Caco-2 (cell line): ENCODE data around the gene SARDH. TPM values are rescaled to one million over a fixed set of nuclear protein-coding genes. Genes with fewer than 3 reads are reported as not detected.

Experiments
- BruUV-seq: library from RNA; stranded (reverse); fragments of 400-500 nt; replicated peaks from 2 replicates; lab custom pipeline; 2021; lab: Mats Ljungman, UMichigan
- CTCF ChIA-PET: fragments of 300-600 bp; sonication (Branson Sonifier 250); formaldehyde crosslinking; loops from one replicate; lab custom pipeline; 2022; ENCODE audit warnings: antibody characterized with exemption; lab: Charles Lee
- POLR2A ChIA-PET: fragments of 300-600 bp; sonication (Branson Sonifier 250); formaldehyde crosslinking; loops from one replicate; lab custom pipeline; 2022; ENCODE audit warnings: antibody characterized with exemption; lab: Charles Lee
- DNase-seq, 2 experiments: peaks; one replicate each; pipeline versions ENCODE4 v3.0.0 to v3.0.0-alpha.2; 2020 to 2022
- H3K27me3 ChIP-seq: replicated peaks from 2 replicates; pipeline ENCODE4 v1.6.0; 2011; ENCODE audit warnings: low read length; ENCODE audit not compliant: control insufficient read depth, insufficient read depth
- H3K36me3 ChIP-seq: 2 replicates; pipeline ENCODE4 v1.5.1; 2011; ENCODE audit warnings: low read length; ENCODE audit not compliant: control insufficient read depth, insufficient read depth
- H3K4me1 ChIP-seq: fragments of 250-450 bp; sonication (Bioruptor Pico); 2 replicates; pipeline ENCODE4 v1.5.1; 2020; ENCODE audit warnings: mild to moderate bottlenecking
- H3K4me3 ChIP-seq: 2 replicates; pipeline ENCODE4 v1.5.1; 2011; ENCODE audit warnings: low read depth, mild to moderate bottlenecking, control low read depth, low read length
- H3K9me3 ChIP-seq: fragments of 250-450 bp; sonication (Bioruptor Pico); 2 replicates; pipeline ENCODE4 v1.5.1; 2020; ENCODE audit warnings: mild to moderate bottlenecking, moderate library complexity
- H3K27ac Mint-ChIP-seq: one replicate; pipeline ENCODE4 v1.8.0; 2022; ENCODE audit warnings: mixed read lengths; ENCODE audit not compliant: unreplicated experiment
- H3K27me3 Mint-ChIP-seq: one replicate; pipeline ENCODE4 v1.8.0; 2022; ENCODE audit warnings: mixed read lengths; ENCODE audit not compliant: insufficient read depth, unreplicated experiment
- H3K36me3 Mint-ChIP-seq: one replicate; pipeline ENCODE4 v1.8.0; 2022; ENCODE audit warnings: mild to moderate bottlenecking, mixed read lengths; ENCODE audit not compliant: insufficient read depth, unreplicated experiment
- H3K4me1 Mint-ChIP-seq: one replicate; pipeline ENCODE4 v1.8.0; 2022; ENCODE audit warnings: low read depth, mixed read lengths; ENCODE audit not compliant: unreplicated experiment
- H3K4me3 Mint-ChIP-seq: one replicate; pipeline ENCODE4 v1.8.0; 2022; ENCODE audit warnings: mild to moderate bottlenecking, moderate library complexity, mixed read lengths; ENCODE audit not compliant: unreplicated experiment
- H3K9me3 Mint-ChIP-seq: one replicate; pipeline ENCODE4 v1.8.0; 2022; ENCODE audit warnings: mixed read lengths; ENCODE audit not compliant: unreplicated experiment
- intact Hi-C: fragments of 100-400 bp; cut with micrococcal nuclease; formaldehyde crosslinking; loops from one replicate; pipeline ENCODE4 v1.10.0; 2022; ENCODE audit not compliant: unreplicated experiment
- total RNA-seq: library from RNA; stranded (reverse); gene quantifications from 2 replicates; pipeline ENCODE4 v1.2.3, GENCODE V29; 2022
- TF ChIP-seq, protein P1 (sequence below), 2 experiments: fragments of 200-600 bp in 1 of 2; IDR thresholded peaks; 1 replicate in 1 of 2; 2 replicates in 1 of 2; pipeline versions ENCODE4 v1.5.1 to v1.8.0; 2011 to 2022; ENCODE audit warnings: antibody characterized with exemption in 1 of 2, control low read depth in 1 of 2, inconsistent platforms in 1 of 2, low read depth in 1 of 2, low read length in 1 of 2, mild to moderate bottlenecking in 1 of 2, moderate library complexity in 1 of 2; ENCODE audit not compliant: insufficient read depth in 1 of 2, severe bottlenecking in 1 of 2, unreplicated experiment in 1 of 2

SARDH gene
- total RNA-seq, 1 experiment from 2014 or later, result 0.36 TPM

- H3K36me3 ChIP-seq, result peaks cover 11% of the 10 kb centered on the region
- no peak overlapping the region for H3K4me3 Mint-ChIP-seq
- no peaks in the 10 kb centered on the region for H3K9me3 ChIP-seq
- no peaks in the 10 kb centered on the region for H3K4me1 Mint-ChIP-seq
- peak; percentile 70 to 81 for DNase-seq
- TF ChIP-seq, protein P1, sequence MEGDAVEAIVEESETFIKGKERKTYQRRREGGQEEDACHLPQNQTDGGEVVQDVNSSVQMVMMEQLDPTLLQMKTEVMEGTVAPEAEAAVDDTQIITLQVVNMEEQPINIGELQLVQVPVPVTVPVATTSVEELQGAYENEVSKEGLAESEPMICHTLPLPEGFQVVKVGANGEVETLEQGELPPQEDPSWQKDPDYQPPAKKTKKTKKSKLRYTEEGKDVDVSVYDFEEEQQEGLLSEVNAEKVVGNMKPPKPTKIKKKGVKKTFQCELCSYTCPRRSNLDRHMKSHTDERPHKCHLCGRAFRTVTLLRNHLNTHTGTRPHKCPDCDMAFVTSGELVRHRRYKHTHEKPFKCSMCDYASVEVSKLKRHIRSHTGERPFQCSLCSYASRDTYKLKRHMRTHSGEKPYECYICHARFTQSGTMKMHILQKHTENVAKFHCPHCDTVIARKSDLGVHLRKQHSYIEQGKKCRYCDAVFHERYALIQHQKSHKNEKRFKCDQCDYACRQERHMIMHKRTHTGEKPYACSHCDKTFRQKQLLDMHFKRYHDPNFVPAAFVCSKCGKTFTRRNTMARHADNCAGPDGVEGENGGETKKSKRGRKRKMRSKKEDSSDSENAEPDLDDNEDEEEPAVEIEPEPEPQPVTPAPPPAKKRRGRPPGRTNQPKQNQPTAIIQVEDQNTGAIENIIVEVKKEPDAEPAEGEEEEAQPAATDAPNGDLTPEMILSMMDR (IDR thresholded peaks at IDR 0.05; ENCODE audit: insufficient read depth in 1 of 2, low read depth in 1 of 2, low read length in 1 of 2, severe bottlenecking in 1 of 2, unreplicated experiment in 1 of 2), result peak; percentile 83
- BruUV-seq, result no TSS peak
- H3K27ac Mint-ChIP-seq, result no peak overlapping the region
- ChIA-PET POLR2A (no interaction called here), CTCF (interaction anchor here (0.7 to 2.7 kb wide), 9 partner anchors 12 to 243 kb away, joined by 3 to 31 read pairs (median 4); partner anchors contain the start of gene BRD3OS)
- H3K4me3 ChIP-seq, result no peak overlapping the region
- no peaks in the 10 kb centered on the region for H3K27me3 ChIP-seq
- H3K9me3 Mint-ChIP-seq, result no peaks in the 10 kb centered on the region
- H3K4me1 ChIP-seq, result peaks cover 9% of the 10 kb centered on the region
- H3K36me3 Mint-ChIP-seq, result peaks cover 52% of the 10 kb centered on the region
- no peaks in the 10 kb centered on the region for H3K27me3 Mint-ChIP-seq
- intact Hi-C loops, result loop anchor here (1.0 kb wide), 1 partner anchor 212 kb away; no protein-coding TSS in a partner anchor
Measured at GRCh38 chr9:133782157-133783130, 44.3 kb upstream of the SARDH start.

DNA sequence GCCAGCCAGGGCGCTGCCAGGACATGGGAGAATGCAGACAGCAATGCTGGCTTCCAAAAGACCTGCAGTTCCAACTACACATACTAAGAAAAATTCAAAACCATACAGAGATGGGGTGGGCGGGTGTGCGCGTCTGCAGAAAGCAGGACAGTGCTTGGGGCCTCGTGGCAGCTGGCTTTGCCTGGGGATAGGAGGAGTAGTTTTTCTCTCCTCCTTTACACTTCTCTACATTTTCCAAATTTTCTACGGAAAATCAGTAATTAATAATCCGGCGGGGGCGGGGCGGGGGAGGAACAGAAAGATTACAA is 43.6 kb upstream of the SARDH start:
- CTCF ChIA-PET, result interaction anchor here (0.7 to 2.7 kb wide), 6 partner anchors 13 to 243 kb away, joined by 3 to 31 read pairs (median 6); partner anchors contain the start of gene BRD3OS
- no TSS peak for BruUV-seq
- H3K36me3 ChIP-seq, result peaks cover 12% of the 10 kb centered on the region

More for the DNA sequence above, 43.6 kb upstream of the SARDH start:
- no peaks in the 10 kb centered on the region for H3K27me3 ChIP-seq
- TF ChIP-seq, protein P1 (IDR thresholded peaks at IDR 0.05; ENCODE audit: insufficient read depth in 1 of 2, low read depth in 1 of 2, low read length in 1 of 2, severe bottlenecking in 1 of 2, unreplicated experiment in 1 of 2), result no peak
- DNase-seq, result no peak
- no peak overlapping the region for H3K4me3 ChIP-seq
- intact Hi-C loops, result loop anchor here (1.0 kb wide), 1 partner anchor 213 kb away; no protein-coding TSS in a partner anchor
- no peaks in the 10 kb centered on the region for H3K4me1 Mint-ChIP-seq
- H3K27ac Mint-ChIP-seq, result no peak overlapping the region
- H3K27me3 Mint-ChIP-seq, result no peaks in the 10 kb centered on the region
- H3K9me3 ChIP-seq, result no peaks in the 10 kb centered on the region
- H3K4me3 Mint-ChIP-seq, result no peak overlapping the region
- POLR2A ChIA-PET, result no interaction called here
- no peaks in the 10 kb centered on the region for H3K9me3 Mint-ChIP-seq
- peaks cover 9% of the 10 kb centered on the region for H3K4me1 ChIP-seq
- H3K36me3 Mint-ChIP-seq, result peaks cover 53% of the 10 kb centered on the region
